ENCODE results near the gene SGSM1. TPM values are rescaled to one million over a fixed set of nuclear protein-coding genes. Genes with fewer than 3 reads are reported as not detected.

Gene SGSM1
- total RNA-seq, 3 donors from 2014 or later = 0.16 to 2.9 (median 1.9) TPM

- H3K27me3 ChIP-seq = no peaks in the 10 kb centered on the region
- H3K36me3 ChIP-seq = no peaks in the 10 kb centered on the region
- H3K27ac ChIP-seq = peak overlapping the region; percentile 30 to 52
- no peak for TF ChIP-seq POLR2AphosphoS5 (IDR thresholded peaks at IDR 0.05)
- TF ChIP-seq POLR2A (IDR thresholded peaks at IDR 0.05) = no peak
- H3K4me1 ChIP-seq = peaks cover 0 to 27% of the 10 kb centered on the region in 2 donors
- DNase-seq (ENCODE audit: low spot score in 2 of 2) = no peak
- H3K9me3 ChIP-seq = no peaks in the 10 kb centered on the region
- no peak overlapping the region for H3K4me3 ChIP-seq
- intact Hi-C loops (cut with DNase I; ENCODE audit: low total_unique reads) = no loop called here
Observed at GRCh38 chr22:24964441-24964840, 158.4 kb downstream of the SGSM1 start.

DNA sequence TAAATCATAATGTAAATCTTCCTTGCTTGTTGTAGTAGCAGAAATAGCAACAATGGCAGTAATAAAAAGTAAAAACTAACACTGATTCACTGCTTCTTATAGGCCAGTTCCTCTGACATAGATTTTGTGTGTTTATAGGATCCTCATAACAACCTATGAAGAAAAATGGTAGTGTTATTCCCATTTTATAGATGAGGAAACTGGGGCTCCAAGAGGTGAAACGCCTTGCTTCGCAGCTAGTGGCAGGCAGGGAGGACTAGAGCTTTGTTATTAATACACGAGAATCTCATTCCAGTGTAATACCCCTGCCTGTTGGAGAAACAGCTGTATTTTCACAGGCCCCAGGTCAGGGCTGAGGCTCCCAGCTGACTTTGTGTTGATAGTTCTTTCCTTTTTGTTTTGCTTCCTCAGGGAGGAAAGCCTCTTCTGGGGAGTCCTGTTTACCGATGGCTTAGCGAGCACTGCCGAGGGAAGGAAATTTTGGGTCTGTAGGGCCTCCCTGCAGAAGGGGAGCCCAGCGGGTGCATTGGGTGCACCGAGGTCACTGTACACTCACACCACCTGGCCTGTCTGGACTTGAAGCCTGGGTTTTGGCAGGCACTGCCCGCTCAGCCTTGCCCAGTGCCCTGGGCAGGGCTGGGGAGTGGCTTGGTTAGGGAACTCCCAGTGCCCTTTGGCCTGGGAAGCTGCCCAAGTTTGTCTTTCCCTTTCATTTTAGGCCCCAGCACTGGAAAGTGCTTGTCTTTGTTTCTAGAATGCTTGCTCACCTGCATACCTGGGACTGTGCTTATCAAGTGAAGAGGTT is 160.0 kb downstream of the SGSM1 start:
- Histone ChIP-seq H3K27me3 (no peaks in the 10 kb centered on the region), H3K4me3 (peak overlapping the region in 1 of 3 donors; percentile 1), H3K27ac (peak overlapping the region; percentile 70 to 73), H3K4me1 (peaks cover 0 to 30% of the 10 kb centered on the region in 2 donors), H3K36me3 (no peaks in the 10 kb centered on the region), H3K9me3 (no peaks in the 10 kb centered on the region)
- TF ChIP-seq POLR2AphosphoS5 (IDR thresholded peaks at IDR 0.05) = peak in 1 of 3 donors; percentile 26
- TF ChIP-seq, protein P1, sequence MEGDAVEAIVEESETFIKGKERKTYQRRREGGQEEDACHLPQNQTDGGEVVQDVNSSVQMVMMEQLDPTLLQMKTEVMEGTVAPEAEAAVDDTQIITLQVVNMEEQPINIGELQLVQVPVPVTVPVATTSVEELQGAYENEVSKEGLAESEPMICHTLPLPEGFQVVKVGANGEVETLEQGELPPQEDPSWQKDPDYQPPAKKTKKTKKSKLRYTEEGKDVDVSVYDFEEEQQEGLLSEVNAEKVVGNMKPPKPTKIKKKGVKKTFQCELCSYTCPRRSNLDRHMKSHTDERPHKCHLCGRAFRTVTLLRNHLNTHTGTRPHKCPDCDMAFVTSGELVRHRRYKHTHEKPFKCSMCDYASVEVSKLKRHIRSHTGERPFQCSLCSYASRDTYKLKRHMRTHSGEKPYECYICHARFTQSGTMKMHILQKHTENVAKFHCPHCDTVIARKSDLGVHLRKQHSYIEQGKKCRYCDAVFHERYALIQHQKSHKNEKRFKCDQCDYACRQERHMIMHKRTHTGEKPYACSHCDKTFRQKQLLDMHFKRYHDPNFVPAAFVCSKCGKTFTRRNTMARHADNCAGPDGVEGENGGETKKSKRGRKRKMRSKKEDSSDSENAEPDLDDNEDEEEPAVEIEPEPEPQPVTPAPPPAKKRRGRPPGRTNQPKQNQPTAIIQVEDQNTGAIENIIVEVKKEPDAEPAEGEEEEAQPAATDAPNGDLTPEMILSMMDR (IDR thresholded peaks at IDR 0.05) = no peak
- intact Hi-C loops (cut with DNase I; ENCODE audit: low total_unique reads) = no loop called here
- peak; percentile 76 to 77 for DNase-seq (ENCODE audit: low spot score in 2 of 2)

DNA sequence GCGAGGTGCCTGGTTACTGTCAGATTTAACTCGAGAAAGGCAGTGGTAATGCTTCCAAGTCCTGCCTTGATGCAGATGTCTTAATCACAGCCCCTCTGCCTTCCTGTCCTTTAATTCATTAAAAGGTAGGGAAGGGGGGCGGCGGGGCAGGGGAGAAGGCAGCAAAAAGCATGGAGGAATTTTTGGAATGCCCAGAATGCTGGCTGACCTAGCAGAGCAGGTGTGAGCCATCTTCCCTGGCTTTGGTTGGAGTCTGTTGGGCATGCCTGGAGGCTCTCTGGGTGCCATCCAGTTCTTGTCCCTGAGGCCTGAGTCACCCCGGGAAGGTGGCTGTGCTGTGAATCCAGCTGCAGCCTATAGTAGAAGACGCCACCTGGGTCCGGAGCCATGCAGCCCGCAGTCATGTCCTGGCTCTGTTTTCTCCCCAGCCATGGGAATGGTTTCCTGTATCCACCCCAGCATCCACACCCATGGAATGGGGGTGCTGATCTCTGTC is 162.1 kb downstream of the SGSM1 start:
- Histone ChIP-seq H3K4me1 (peaks cover 0 to 30% of the 10 kb centered on the region in 2 donors), H3K36me3 (no peaks in the 10 kb centered on the region), H3K27ac (peak overlapping the region; percentile 70 to 73), H3K27me3 (no peaks in the 10 kb centered on the region), H3K4me3 (no peak overlapping the region), H3K9me3 (no peaks in the 10 kb centered on the region)
- DNase-seq (ENCODE audit: low spot score in 2 of 2) = peak; percentile 73 to 82
- no peak for TF ChIP-seq POLR2A (IDR thresholded peaks at IDR 0.05)
- TF ChIP-seq, protein P1 (IDR thresholded peaks at IDR 0.05) = no peak
- TF ChIP-seq POLR2AphosphoS5 (IDR thresholded peaks at IDR 0.05) = peak; percentile 13 to 34 (median 15)
- intact Hi-C loops (cut with DNase I; ENCODE audit: low total_unique reads) = loop anchor here (1.0 kb wide), 1 partner anchor 27 kb away; no protein-coding TSS in a partner anchor

- Histone ChIP-seq H3K27ac (peak overlapping the region; percentile 73 to 91), H3K36me3 (no peaks in the 10 kb centered on the region), H3K27me3 (no peaks in the 10 kb centered on the region), H3K9me3 (no peaks in the 10 kb centered on the region), H3K4me3 (no peak overlapping the region), H3K4me1 (peaks cover 0 to 30% of the 10 kb centered on the region in 2 donors)
- intact Hi-C loops (cut with DNase I; ENCODE audit: low total_unique reads) = no loop called here
- peak; percentile 69 to 72 for DNase-seq (ENCODE audit: low spot score in 2 of 2)
- TF ChIP-seq, protein P1 (IDR thresholded peaks at IDR 0.05) = no peak
- TF ChIP-seq POLR2AphosphoS5 (IDR thresholded peaks at IDR 0.05) (peak in 1 of 3 donors; percentile 44), POLR2A (IDR thresholded peaks at IDR 0.05) (no peak)
Observed at GRCh38 chr22:24969560-24970301, 163.7 kb downstream of the SGSM1 start.

DNA sequence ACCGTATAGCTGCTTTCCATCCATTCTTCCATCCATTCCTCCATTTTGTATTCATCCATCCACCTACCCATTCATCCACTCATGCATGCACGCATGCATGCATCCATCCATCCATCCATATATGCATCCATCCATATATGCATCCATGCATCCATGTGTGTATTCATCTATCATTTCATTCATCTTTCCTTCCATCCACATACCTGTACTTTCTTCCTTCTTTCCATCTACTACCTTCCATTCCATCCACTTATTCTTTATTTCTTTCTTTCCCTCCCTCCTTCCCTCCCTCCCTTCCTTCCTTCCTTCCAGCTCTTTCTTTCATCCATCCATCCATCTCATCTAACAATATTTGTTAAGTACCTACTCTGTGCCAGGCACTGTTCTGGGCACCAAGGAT is 166.4 kb downstream of the SGSM1 start:
- peaks cover 8 to 28% of the 10 kb centered on the region in 2 donors for H3K4me1 ChIP-seq

More for the DNA sequence above, 166.4 kb downstream of the SGSM1 start:
- TF ChIP-seq POLR2AphosphoS5 (IDR thresholded peaks at IDR 0.05) = no peak
- TF ChIP-seq, protein P1 (IDR thresholded peaks at IDR 0.05) = no peak
- no peak for TF ChIP-seq POLR2A (IDR thresholded peaks at IDR 0.05)
- DNase-seq (ENCODE audit: low spot score in 2 of 2) = no peak
- Histone ChIP-seq H3K27me3 (no peaks in the 10 kb centered on the region), H3K9me3 (no peaks in the 10 kb centered on the region), H3K4me3 (no peak overlapping the region), H3K36me3 (no peaks in the 10 kb centered on the region), H3K27ac (no peak overlapping the region)
- intact Hi-C loops (cut with DNase I; ENCODE audit: low total_unique reads) = no loop called here

All from breast epithelium (tissue), 4 donors.